WTC11 (cell line): Measurements from ENCODE around the gene EXOSC2.

Experiments used
- CTCF ChIP-seq: fragments of 200-600 bp; IDR thresholded peaks from 2 replicates; pipeline ENCODE4 v1.8.0; 2022; ENCODE audit warnings: antibody characterized with exemption
- ETV6 ChIP-seq: sonication (generic); formaldehyde crosslinking; IDR thresholded peaks from 2 replicates; pipeline ENCODE4 v1.8.1; 2022; ENCODE audit warnings: mild to moderate bottlenecking, missing genetic modification reagents
- FOXP4 ChIP-seq: sonication (generic); formaldehyde crosslinking; IDR thresholded peaks from 2 replicates; pipeline ENCODE4 v1.8.0; 2022; ENCODE audit warnings: mild to moderate bottlenecking, missing genetic modification reagents
- PREB ChIP-seq: sonication (generic); formaldehyde crosslinking; IDR thresholded peaks from 2 replicates; pipeline ENCODE4 v1.8.1; 2022; ENCODE audit warnings: mild to moderate bottlenecking, missing genetic modification reagents, moderate library complexity, borderline replicate concordance
- ZNF232 ChIP-seq: sonication (generic); formaldehyde crosslinking; IDR thresholded peaks from 2 replicates; pipeline ENCODE4 v1.8.0; 2022; ENCODE audit warnings: mild to moderate bottlenecking, missing genetic modification reagents

GRCh38 chr9:130699047-130699446 is 5.5 kb downstream of the EXOSC2 start:
- TF ChIP-seq PREB: no peak
- TF ChIP-seq ZNF232: no peak
- no peak for TF ChIP-seq FOXP4
- TF ChIP-seq CTCF: no peak
- no peak for TF ChIP-seq ETV6 (CRISPR knock-in tag)
